Thymus (tissue), 11 donors: Measurements from ENCODE around the gene FAAP100. TPM values are rescaled to one million over a fixed set of nuclear protein-coding genes. Genes with fewer than 3 reads are reported as not detected.
"Not testable (repeated sequence)": the region's sequence is repeated elsewhere in the genome, so short reads cannot be mapped to it uniquely, and the experiment has no call there.

Experiments
- DNase-seq, 9 donors: peaks; one replicate each; pipeline ENCODE4 v3.0.0-alpha.2; 2013; ENCODE audit warnings: low spot score in 9 of 9, low read depth in 6 of 9, missing footprints in 1 of 9
- H3K27ac ChIP-seq, 2 donors: one replicate each; pipeline ENCODE4 v1.5.1; 2013; ENCODE audit warnings: control low read depth in 1 of 2, low read depth in 1 of 2, low read length in 1 of 2, mild to moderate bottlenecking in 1 of 2, moderate library complexity in 1 of 2
- H3K27me3 ChIP-seq, 2 donors: one replicate each; pipeline ENCODE4 v1.5.1; 2013; ENCODE audit warnings: low read length in 1 of 2; ENCODE audit not compliant: control insufficient read depth in 2 of 2, insufficient read depth in 1 of 2
- H3K36me3 ChIP-seq, 2 donors: one replicate each; pipeline ENCODE4 v1.5.1; 2013; ENCODE audit warnings: low read length in 1 of 2, mild to moderate bottlenecking in 1 of 2, moderate library complexity in 1 of 2; ENCODE audit not compliant: control insufficient read depth in 2 of 2, insufficient read depth in 2 of 2
- H3K4me1 ChIP-seq, 2 donors: one replicate each; pipeline ENCODE4 v1.5.1; 2013; ENCODE audit warnings: low read length in 2 of 2; ENCODE audit not compliant: control insufficient read depth in 2 of 2, insufficient read depth in 2 of 2
- H3K4me3 ChIP-seq, 2 donors: one replicate each; pipeline ENCODE4 v1.5.1; 2013; ENCODE audit warnings: low read length in 2 of 2, control low read depth in 1 of 2, mild to moderate bottlenecking in 1 of 2
- H3K9me3 ChIP-seq, 2 donors: one replicate each; pipeline ENCODE4 v1.5.1; 2013; ENCODE audit warnings: low read length in 1 of 2, mild to moderate bottlenecking in 1 of 2; ENCODE audit not compliant: control insufficient read depth in 2 of 2, insufficient read depth in 1 of 2
- WGBS: extraction: QIAGEN DNeasy Blood & Tissue Kit; methylation state at CpG from one replicate; pipeline ENCODE4 v1.1.7; 2013; 5-methylcytosine and 5-hydroxymethylcytosine counted together
- polyA plus RNA-seq: library from polyadenylated mRNA; stranded (reverse); fragments of 200-250 nt; gene quantifications from one replicate; pipeline ENCODE4 v1.2.3, GENCODE V29; 2013
- total RNA-seq: library from RNA; stranded (reverse); fragments of 120-200 nt; gene quantifications from one replicate; pipeline ENCODE4 v1.2.4, GENCODE V29; 2013
- donor health status: healthy.

The FAAP100 gene
- total and polyA plus RNA-seq, 2 donors = 8.8 to 43.9 TPM

- Histone ChIP-seq H3K36me3 (peaks cover 79 to 80% of the 10 kb centered on the region in 2 donors), H3K4me1 (no peaks in the 10 kb centered on the region), H3K4me3 (no peak overlapping the region), H3K27me3 (no peaks in the 10 kb centered on the region), H3K27ac (no peak overlapping the region), H3K9me3 (no peaks in the 10 kb centered on the region)
- DNase-seq = no peak
- over 99% methylated on average over 5 of the region's 5 CpGs for WGBS
These were observed 37.5 kb upstream of the FAAP100 start for GRCh38 chr17:81589612-81590011.

DNA sequence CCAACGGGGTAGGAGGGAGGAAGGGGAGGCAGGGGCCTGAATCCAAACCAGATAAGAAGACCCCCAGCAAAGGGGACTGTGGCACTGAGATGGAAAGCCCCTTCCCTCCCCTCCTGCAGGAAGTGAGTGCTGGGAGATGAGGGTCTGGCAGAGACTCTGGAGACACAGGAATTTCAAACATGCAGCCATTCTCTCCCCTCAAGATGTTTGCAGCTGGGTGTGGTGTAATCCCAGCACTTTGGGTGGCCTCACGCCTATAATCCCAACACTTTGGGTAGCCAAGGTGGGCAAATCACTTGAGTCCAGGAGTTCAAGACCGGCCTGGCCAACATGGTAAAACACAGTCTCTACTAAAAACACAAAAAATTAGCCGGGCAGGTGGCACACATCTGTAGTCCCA, 33.9 kb upstream of the FAAP100 start:
- peaks cover 78 to 83% of the 10 kb centered on the region in 2 donors for H3K36me3 ChIP-seq
- no peak overlapping the region for H3K27ac ChIP-seq
- H3K4me3 ChIP-seq = no peak overlapping the region
- H3K27me3 ChIP-seq = no peaks in the 10 kb centered on the region
- H3K9me3 ChIP-seq = no peaks in the 10 kb centered on the region
- no peaks in the 10 kb centered on the region for H3K4me1 ChIP-seq
- WGBS = 96% methylated on average over 4 of the region's 4 CpGs
- no peak for DNase-seq

GRCh38 chr17:81584771-81585170, 32.6 kb upstream of the FAAP100 start:
- DNase-seq, H3K4me3 ChIP-seq, H3K4me1 ChIP-seq, H3K27me3 ChIP-seq, H3K27ac ChIP-seq, H3K9me3 ChIP-seq: not testable (repeated sequence)
- H3K36me3 ChIP-seq = peaks cover 74 to 75% of the 10 kb centered on the region in 2 donors
- WGBS = 98% methylated on average over 14 of the region's 14 CpGs

DNA sequence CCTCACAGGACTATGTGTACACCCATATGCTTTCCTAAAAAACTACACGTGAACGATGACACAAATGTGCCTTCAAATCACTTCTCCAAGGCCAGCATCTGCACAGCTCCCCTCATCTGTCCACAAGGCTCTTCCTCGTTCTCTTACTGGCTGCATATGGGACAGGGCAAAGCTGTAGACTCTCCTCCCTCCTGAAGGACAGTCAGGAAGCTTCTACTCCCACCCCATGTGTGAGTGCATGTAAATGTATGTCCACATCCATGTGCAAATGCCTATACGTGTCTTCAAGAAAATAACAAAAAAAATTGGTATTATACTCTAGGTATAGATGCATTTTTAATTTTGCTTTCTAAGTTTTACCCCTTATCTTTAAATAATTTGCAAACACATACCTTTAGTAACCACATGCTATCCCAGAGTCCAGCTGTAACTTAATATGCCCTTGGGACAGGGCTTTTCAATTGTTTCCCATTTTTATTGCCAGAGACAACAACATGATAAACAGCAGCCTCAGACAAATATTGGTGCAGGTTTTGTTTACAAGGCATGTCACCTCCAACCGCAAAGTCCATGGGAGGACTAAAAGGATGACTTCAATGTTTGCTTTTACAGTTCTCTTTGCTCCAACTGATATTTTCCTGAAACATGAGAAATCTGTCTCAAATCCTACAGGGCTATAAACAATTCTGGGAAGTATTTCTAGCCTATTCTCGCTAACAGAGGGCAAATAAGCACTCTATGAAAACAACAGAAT, 31.6 kb upstream of the FAAP100 start:
- Histone ChIP-seq H3K4me1 (no peaks in the 10 kb centered on the region), H3K27me3 (no peaks in the 10 kb centered on the region), H3K4me3 (no peak overlapping the region), H3K36me3 (peaks cover 71 to 74% of the 10 kb centered on the region in 2 donors), H3K27ac (no peak overlapping the region), H3K9me3 (no peaks in the 10 kb centered on the region)
- no peak for DNase-seq
- 97% methylated on average over 6 of the region's 6 CpGs for WGBS

GRCh38 chr17:81582749-81583148, 30.6 kb upstream of the FAAP100 start:
- DNase-seq = no peak
- H3K4me3 ChIP-seq = no peak overlapping the region
- H3K27me3 ChIP-seq = no peaks in the 10 kb centered on the region
- whole genome bisulfite sequencing = 98% methylated on average over 12 of the region's 12 CpGs
- H3K9me3 ChIP-seq = no peaks in the 10 kb centered on the region
- no peak overlapping the region for H3K27ac ChIP-seq
- peaks cover 69 to 70% of the 10 kb centered on the region in 2 donors for H3K36me3 ChIP-seq
- no peaks in the 10 kb centered on the region for H3K4me1 ChIP-seq

GRCh38 chr17:81582341-81582740, 30.2 kb upstream of the FAAP100 start:
- H3K36me3 ChIP-seq = peaks cover 70 to 74% of the 10 kb centered on the region in 2 donors
- WGBS = 86% methylated on average over 5 of the region's 5 CpGs
- no peak overlapping the region for H3K27ac ChIP-seq
- H3K9me3 ChIP-seq = no peaks in the 10 kb centered on the region
- H3K4me1 ChIP-seq = no peaks in the 10 kb centered on the region
- no peak overlapping the region for H3K4me3 ChIP-seq
- DNase-seq = no peak
- no peaks in the 10 kb centered on the region for H3K27me3 ChIP-seq

DNA sequence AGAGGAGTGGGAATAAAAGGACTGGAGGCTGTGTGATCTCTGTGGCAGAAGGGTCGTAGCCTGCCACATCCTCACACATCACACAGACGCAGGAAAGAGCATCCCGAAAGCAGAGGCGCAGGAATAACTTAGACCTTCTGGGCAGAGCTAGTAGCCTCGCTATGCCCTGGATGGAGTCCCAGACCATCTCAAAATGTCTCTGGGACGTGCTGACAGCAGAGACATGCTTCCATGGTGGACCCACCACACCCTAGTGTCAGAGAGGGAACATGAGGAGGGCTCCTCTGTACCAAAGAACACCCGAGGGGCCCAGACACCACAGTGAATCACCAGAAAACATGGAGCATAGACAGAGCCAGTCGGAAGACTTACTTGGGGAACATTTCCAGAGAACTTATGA, 29.6 kb upstream of the FAAP100 start:
- Histone ChIP-seq H3K9me3 (no peaks in the 10 kb centered on the region), H3K4me1 (no peaks in the 10 kb centered on the region), H3K4me3 (no peak overlapping the region), H3K27me3 (no peaks in the 10 kb centered on the region), H3K27ac (no peak overlapping the region), H3K36me3 (peaks cover 71 to 76% of the 10 kb centered on the region in 2 donors)
- DNase-seq = no peak
- WGBS = 97% methylated on average over 8 of the region's 8 CpGs

DNA sequence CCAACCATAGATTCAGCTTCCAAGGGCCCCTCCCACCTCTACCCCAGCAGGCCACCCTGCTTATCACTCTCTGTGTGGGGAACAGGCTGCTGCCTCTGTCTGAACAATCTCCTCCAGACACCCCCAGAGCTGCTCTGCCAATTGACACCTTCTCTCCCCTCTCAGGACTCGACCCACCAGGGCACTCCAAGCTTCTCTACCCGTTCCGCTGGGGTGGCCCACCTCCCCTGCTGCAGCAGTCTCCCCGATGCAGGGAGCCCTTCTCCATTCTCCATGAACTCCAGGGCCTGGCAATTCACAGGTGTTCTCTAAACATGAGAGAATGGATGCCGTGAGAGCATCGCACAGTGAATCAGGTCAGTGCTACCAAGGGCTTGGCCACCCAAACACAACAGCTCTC, 28.3 kb upstream of the FAAP100 start:
- Histone ChIP-seq H3K27me3 (no peaks in the 10 kb centered on the region), H3K4me3 (no peak overlapping the region), H3K4me1 (no peaks in the 10 kb centered on the region), H3K27ac (no peak overlapping the region), H3K9me3 (no peaks in the 10 kb centered on the region), H3K36me3 (peaks cover 71 to 74% of the 10 kb centered on the region in 2 donors)
- WGBS = over 99% methylated on average over 6 of the region's 6 CpGs
- no peak for DNase-seq

DNA sequence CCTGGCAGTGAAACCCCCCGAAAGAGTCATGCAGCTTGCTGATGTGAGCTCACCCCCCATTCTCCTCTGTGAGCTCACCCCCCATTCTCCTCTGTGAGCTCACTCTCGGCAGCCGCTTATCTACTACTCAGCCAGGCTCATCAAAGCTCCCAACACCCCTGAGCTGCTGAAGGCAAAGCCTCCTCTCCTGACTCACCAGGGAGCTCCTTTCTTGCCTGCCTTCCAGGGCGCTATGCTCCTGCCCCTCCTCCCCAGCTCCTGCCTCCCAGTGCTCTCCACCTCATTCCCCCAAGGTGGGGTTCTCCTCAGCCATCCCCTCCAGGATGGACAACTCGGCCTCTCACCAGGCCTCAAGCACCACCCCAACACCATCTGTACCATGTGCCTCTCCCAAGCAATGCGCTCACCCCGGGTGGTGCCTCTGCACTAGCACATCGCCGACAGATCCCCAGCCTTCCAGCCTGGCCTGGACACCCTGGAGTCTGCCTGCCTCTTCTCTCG, 27.7 kb upstream of the FAAP100 start:
- WGBS = 99% methylated on average over 10 of the region's 10 CpGs
- DNase-seq = no peak
- Histone ChIP-seq H3K4me1 (no peaks in the 10 kb centered on the region), H3K4me3 (no peak overlapping the region), H3K36me3 (peaks cover 70 to 73% of the 10 kb centered on the region in 2 donors), H3K27ac (no peak overlapping the region), H3K27me3 (no peaks in the 10 kb centered on the region), H3K9me3 (no peaks in the 10 kb centered on the region)
